Naive thymus-derived CD8-positive, alpha-beta T cell (primary cell): Measurements from ENCODE around the gene MTARC1. TPM values are rescaled to one million over a fixed set of nuclear protein-coding genes. Genes with fewer than 3 reads are reported as not detected.

Experiments
- ATAC-seq, 2 donors: fragments of 150-1000 bp; cut with Tn5 transposase in 1 of 2; sonication (Bioruptor Pico), chemical (Tn5 transposase) in 1 of 2; 1 replicate in 1 of 2; 2 replicates in 1 of 2; pipeline ENCODE4 v1.10.0; 2021; ENCODE audit warnings: mild to moderate bottlenecking in 2 of 2, moderate library complexity in 2 of 2
- POLR2A ChIA-PET: fragments of 350-600 bp; sonication (Branson Sonifier 250); formaldehyde crosslinking; loops from one replicate; lab custom pipeline; 2021; ENCODE audit warnings: antibody characterized with exemption; lab: Charles Lee
- DNase-seq, 10 donors: peaks; one replicate each; pipeline versions ENCODE4 v3.0.0 to v3.0.0-alpha.2; 2020 to 2022
- H3K27ac Mint-ChIP-seq, 10 donors: one replicate each; pipeline ENCODE4 v1.8.0; 2020 to 2022; ENCODE audit warnings: mild to moderate bottlenecking in 10 of 10, mixed read lengths in 10 of 10, moderate library complexity in 4 of 10, inconsistent platforms in 1 of 10
- H3K27me3 Mint-ChIP-seq, 5 donors: one replicate each; pipeline ENCODE4 v1.8.0; 2021 to 2022; ENCODE audit warnings: mixed read lengths in 5 of 5
- H3K36me3 Mint-ChIP-seq, 3 donors: one replicate each; pipeline ENCODE4 v1.8.0; 2020 to 2022; ENCODE audit warnings: mixed read lengths in 3 of 3, mild to moderate bottlenecking in 2 of 3, inconsistent platforms in 1 of 3
- H3K4me1 Mint-ChIP-seq, 4 donors: one replicate each; pipeline ENCODE4 v1.8.0; 2021 to 2022; ENCODE audit warnings: mixed read lengths in 4 of 4
- H3K4me3 Mint-ChIP-seq, 10 donors: one replicate each; pipeline ENCODE4 v1.8.0; 2020 to 2022; ENCODE audit warnings: mild to moderate bottlenecking in 10 of 10, mixed read lengths in 10 of 10, moderate library complexity in 6 of 10, inconsistent platforms in 1 of 10
- H3K9me3 Mint-ChIP-seq, 9 donors: one replicate each; pipeline ENCODE4 v1.8.0; 2020 to 2022; ENCODE audit warnings: mixed read lengths in 9 of 9, mild to moderate bottlenecking in 3 of 9, inconsistent platforms in 1 of 9, moderate library complexity in 1 of 9
- polyA plus RNA-seq, 3 donors: library from polyadenylated mRNA; unstranded; fragments of 300-500 nt; fragmentation: Illumina TruSeq; gene quantifications; one replicate each; pipeline ENCODE4 v1.2.3, GENCODE V29; 2021
- total RNA-seq, 8 experiments: library from RNA in 2 of 8; stranded (reverse) in 2 of 8; gene quantifications; one replicate each; pipeline ENCODE4 v1.2.3 and lab custom pipeline; 2021 to 2026

The MTARC1 gene
- total and polyA plus RNA-seq, 5 experiments from 2014 or later, result 0.59 TPM; not detected in 4

DNA sequence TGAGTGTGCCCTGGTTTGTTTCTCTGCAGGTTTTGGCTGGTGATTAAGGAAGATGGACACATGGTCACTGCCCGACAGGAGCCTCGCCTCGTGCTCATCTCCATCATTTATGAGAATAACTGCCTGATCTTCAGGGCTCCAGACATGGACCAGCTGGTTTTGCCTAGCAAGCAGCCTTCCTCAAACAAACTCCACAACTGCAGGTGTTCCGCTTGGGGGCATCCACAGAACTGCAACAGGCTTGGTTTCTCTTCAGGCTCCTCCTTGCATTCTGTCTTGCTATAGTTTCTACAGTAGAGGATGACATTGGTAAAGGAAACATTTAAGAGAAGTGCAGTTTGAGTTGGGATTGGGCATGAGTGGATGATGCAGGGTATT, 31.8 kb upstream of the MTARC1 start:
- ATAC-seq, result no peak
- H3K4me1 Mint-ChIP-seq, result no peaks in the 10 kb centered on the region

DNA sequence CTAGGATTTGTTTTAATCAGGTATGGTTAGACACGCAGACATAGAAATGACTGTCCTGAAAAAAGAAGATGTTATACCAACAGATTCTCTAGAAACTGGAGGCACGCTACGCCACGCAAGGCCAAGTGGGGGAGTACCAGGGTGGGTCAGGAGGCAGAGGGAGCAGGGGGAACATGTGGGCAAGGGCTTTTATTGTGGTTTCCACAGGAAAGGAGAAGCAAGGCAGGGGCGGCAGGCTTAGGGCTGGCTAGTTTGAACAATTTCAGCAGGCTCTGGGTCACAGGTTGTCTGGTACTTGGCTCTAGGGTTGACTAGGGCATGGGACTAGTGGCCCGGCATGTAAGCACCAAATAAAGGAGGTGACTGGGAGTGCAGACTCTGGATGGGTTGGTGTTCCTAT, 31.4 kb upstream of the MTARC1 start:
- Mint-ChIP-seq H3K36me3 (no peaks in the 10 kb centered on the region), H3K4me3 (no peak overlapping the region), H3K27me3 (peaks cover 14 to 64% (median 36%) of the 10 kb centered on the region in 5 donors), H3K9me3 (no peaks in the 10 kb centered on the region), H3K4me1 (no peaks in the 10 kb centered on the region), H3K27ac (peak overlapping the region in 1 of 10 donors; percentile 11)
- DNase-seq (no peak), ATAC-seq (no peak)
- POLR2A ChIA-PET, result no interaction called here

More for the DNA sequence above, 31.8 kb upstream of the MTARC1 start:
- Mint-ChIP-seq H3K36me3 (no peaks in the 10 kb centered on the region), H3K27ac (peak overlapping the region in 1 of 10 donors; percentile 11), H3K27me3 (peaks cover 15 to 68% (median 40%) of the 10 kb centered on the region in 5 donors), H3K4me3 (no peak overlapping the region), H3K9me3 (no peaks in the 10 kb centered on the region)
- DNase-seq, result no peak
- POLR2A ChIA-PET, result no interaction called here

DNA sequence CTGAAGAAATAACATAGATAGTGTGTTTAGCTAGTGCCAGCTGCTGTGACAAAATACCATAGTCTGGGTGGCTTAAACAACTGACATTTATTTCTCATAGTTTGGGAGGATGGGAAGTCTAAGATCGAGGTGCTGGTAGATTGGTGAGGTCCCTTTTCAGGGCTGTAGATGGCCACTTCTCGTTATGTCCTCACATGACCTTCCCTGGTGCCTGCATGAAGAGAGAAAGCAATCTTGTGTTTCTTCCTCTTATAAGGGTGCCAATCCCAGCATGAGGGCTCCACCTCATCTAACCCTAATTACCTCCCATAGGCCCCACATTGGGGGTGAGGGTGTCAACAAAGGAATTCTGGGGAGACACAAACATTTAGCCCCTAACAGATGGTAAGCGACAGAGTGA, 29.3 kb upstream of the MTARC1 start:
- Mint-ChIP-seq H3K4me1 (no peaks in the 10 kb centered on the region), H3K4me3 (no peak overlapping the region), H3K27me3 (peaks cover 13 to 45% (median 21%) of the 10 kb centered on the region in 5 donors), H3K9me3 (no peaks in the 10 kb centered on the region), H3K27ac (no peak overlapping the region), H3K36me3 (no peaks in the 10 kb centered on the region)
- DNase-seq, result no peak
- POLR2A ChIA-PET, result no interaction called here
- ATAC-seq, result no peak

DNA sequence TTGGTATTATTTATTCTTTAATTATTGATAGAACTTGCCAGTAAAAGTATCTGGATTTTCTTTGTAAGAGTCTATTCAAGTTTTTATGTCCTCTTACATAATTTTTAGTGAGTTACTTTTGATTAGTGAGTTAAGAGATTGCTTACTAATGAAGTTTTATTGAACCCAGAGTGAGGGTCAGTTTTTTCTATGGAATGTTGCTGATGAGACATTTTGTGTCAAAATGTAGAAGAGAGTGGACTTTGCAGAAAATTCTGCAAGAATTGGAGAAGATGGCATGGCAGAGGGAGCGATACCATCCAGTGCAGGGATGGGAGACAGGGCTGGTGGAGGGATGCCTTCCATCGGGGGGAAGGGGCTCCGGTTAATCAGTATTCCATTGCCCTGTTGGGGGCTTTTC, 27.6 kb upstream of the MTARC1 start:
- H3K27me3 Mint-ChIP-seq, result peaks cover 14 to 44% (median 19%) of the 10 kb centered on the region in 5 donors
- no peaks in the 10 kb centered on the region for H3K36me3 Mint-ChIP-seq
- no peak overlapping the region for H3K4me3 Mint-ChIP-seq
- no peak for ATAC-seq
- POLR2A ChIA-PET, result no interaction called here
- no peaks in the 10 kb centered on the region for H3K4me1 Mint-ChIP-seq
- H3K9me3 Mint-ChIP-seq, result no peaks in the 10 kb centered on the region
- no peak for DNase-seq
- no peak overlapping the region for H3K27ac Mint-ChIP-seq

DNA sequence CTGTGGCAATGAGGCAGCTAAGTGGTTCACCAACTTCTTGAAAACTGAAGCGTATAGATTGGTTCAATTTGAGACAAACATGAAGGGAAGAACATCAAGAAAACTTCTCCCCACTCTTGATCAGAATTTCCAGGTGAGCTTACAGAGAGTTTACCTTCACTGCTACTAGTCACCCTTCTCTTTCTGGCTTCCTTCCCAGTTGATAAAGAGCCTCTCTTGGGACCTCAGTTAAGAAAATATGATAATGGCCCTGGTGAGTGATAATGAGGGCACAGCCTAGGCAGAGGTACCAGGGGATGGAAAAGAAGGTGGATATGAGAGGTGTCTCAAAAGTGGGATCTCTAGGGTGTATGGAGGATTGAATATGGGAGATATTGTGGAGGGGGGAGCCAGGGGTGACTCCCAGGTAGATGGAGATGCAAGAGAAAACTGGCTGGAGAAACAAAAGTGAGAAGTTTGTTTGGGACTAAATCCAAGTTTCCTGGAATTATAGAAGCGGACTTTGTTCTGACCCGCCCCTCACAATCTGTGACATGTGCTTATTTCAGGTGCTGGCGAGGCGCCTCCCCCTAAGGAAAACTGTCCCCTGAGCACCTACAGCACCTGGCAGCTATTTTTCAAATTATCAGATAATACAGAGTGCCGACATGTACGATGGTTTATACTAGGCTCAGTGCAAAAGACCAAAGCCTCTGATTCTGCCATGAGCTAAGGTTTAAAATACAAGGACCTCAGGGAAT, 24.9 kb upstream of the MTARC1 start:
- DNase-seq (no peak), ATAC-seq (no peak)
- Mint-ChIP-seq H3K27ac (peak overlapping the region in 1 of 10 donors; percentile 7), H3K27me3 (peaks cover 10 to 24% (median 13%) of the 10 kb centered on the region in 5 donors), H3K36me3 (no peaks in the 10 kb centered on the region), H3K4me1 (no peaks in the 10 kb centered on the region), H3K4me3 (no peak overlapping the region), H3K9me3 (no peaks in the 10 kb centered on the region)
- POLR2A ChIA-PET, result no interaction called here

DNA sequence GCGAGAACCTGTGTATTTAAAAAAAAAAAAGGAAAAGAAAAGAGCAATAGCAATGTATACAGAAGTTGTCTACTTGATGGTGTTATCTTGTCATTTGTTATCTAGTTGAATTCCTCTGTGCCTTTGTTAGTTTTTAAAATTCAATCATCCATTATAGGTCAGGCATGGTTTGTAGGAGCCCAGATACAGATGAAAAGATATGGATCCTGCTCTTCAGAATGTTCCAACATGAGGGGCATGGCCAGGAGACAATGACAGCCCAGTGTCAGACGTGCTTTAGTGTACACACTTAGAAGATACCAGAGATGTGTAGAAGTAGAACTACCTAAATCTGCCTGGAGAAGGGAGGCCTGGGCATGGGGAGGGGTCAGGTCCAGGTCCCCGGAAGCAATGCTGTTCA, 22.0 kb upstream of the MTARC1 start:
- POLR2A ChIA-PET, result no interaction called here
- Mint-ChIP-seq H3K27ac (no peak overlapping the region), H3K4me3 (no peak overlapping the region), H3K36me3 (no peaks in the 10 kb centered on the region), H3K4me1 (no peaks in the 10 kb centered on the region), H3K9me3 (no peaks in the 10 kb centered on the region), H3K27me3 (peaks cover 1 to 11% (median 2%) of the 10 kb centered on the region in 5 donors)
- ATAC-seq (no peak), DNase-seq (no peak)

DNA sequence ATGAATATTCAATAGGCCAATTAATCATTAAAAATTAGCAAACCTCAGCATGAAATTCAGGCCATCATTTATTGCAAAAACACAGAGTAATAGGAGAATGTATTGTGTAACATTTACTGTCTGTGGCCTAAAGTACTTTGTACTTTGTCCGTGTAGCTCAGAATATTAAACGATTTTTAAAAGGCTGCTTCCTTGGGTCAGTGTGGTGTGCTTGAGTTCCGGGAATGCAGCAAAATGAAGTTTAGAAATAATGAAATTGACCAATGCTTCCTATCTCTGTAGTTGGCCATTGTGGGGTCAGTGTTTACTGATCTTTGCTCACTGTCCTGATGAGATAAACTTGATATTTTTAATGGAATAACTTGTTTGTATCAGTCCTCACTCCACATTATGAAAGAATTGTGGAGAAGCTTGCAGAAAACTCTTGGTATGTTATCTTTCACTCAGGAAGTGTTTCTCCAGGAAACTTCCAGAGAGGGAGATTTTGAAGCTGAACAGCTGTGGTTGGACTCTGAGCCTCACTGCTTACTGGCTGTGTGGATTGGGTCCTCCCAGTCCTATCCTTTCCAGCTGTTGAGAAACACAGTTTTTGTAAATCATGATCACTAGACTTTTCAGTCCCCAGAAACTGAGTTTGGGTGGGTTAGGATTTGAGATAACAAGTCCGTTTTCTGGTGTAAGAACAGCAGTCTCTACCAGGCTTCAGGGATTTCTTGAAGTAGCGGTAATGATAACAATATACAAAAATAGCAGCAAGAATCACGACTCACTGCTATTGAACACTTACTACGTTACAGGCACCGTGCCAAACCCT, 19.2 kb upstream of the MTARC1 start:
- H3K9me3 Mint-ChIP-seq, result no peaks in the 10 kb centered on the region
- H3K4me3 Mint-ChIP-seq, result no peak overlapping the region
- POLR2A ChIA-PET, result no interaction called here
- H3K27me3 Mint-ChIP-seq, result peaks cover 0 to 6% (median 2%) of the 10 kb centered on the region in 5 donors
- peaks cover 0 to 4% (median 0%) of the 10 kb centered on the region in 4 donors for H3K4me1 Mint-ChIP-seq
- H3K27ac Mint-ChIP-seq, result no peak overlapping the region
- no peak for DNase-seq
- H3K36me3 Mint-ChIP-seq, result no peaks in the 10 kb centered on the region
- ATAC-seq, result no peak

DNA sequence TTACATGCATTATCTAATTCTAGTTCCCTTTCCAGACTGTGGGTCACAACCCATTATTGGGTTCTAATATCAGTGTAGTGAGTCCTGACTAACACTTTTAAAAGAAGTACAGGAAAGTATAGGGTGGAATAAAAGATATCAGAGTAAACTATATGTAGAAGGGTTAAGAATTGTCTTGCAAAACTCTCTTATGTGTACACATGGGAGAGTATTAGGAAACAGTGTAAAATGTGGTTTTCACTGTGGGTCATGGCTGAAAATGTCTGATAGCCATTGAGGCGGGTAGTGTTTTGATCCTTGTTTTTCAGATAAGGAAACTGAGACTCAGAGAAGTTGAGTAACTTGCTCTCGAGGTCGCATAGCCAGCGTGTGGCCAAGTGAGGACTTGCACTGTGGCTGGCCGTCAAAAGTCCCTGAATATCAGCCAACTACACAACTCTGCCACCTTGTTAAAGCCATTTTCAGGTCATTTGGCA, 18.5 kb upstream of the MTARC1 start:
- H3K36me3 Mint-ChIP-seq, result no peaks in the 10 kb centered on the region
- H3K4me3 Mint-ChIP-seq, result no peak overlapping the region
- peaks cover 0 to 4% (median 0%) of the 10 kb centered on the region in 4 donors for H3K4me1 Mint-ChIP-seq
- peaks cover 0 to 7% (median 2%) of the 10 kb centered on the region in 5 donors for H3K27me3 Mint-ChIP-seq
- H3K9me3 Mint-ChIP-seq, result no peaks in the 10 kb centered on the region
- ATAC-seq (no peak), DNase-seq (no peak)
- POLR2A ChIA-PET, result no interaction called here
- H3K27ac Mint-ChIP-seq, result no peak overlapping the region

DNA sequence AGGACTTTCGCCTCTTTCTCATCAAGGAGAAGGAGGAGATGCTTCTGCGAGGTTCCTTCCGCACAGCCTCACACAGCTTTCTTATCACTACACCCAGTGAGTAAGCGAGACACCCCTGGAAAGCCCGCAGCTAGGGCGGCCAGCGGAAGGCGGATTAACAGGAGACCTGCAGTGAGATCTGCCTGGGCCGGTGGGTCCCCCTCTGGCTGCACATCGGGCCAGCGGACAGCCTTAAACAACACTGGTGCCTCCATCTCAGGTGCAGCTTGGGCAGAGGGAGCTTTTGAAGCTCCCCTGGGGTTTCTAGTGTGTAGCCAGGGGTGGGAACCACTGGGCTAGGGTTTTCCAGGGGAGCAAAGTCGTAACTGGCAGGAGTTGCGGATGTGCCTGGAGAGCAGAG, 17.5 kb upstream of the MTARC1 start:
- H3K4me1 Mint-ChIP-seq, result peaks cover 0 to 4% (median 0%) of the 10 kb centered on the region in 4 donors
- no peak for DNase-seq
- POLR2A ChIA-PET, result no interaction called here
- peaks cover 0 to 10% (median 2%) of the 10 kb centered on the region in 5 donors for H3K27me3 Mint-ChIP-seq
- no peaks in the 10 kb centered on the region for H3K36me3 Mint-ChIP-seq
- no peak for ATAC-seq
- no peak overlapping the region for H3K27ac Mint-ChIP-seq
- no peaks in the 10 kb centered on the region for H3K9me3 Mint-ChIP-seq
- H3K4me3 Mint-ChIP-seq, result no peak overlapping the region

DNA sequence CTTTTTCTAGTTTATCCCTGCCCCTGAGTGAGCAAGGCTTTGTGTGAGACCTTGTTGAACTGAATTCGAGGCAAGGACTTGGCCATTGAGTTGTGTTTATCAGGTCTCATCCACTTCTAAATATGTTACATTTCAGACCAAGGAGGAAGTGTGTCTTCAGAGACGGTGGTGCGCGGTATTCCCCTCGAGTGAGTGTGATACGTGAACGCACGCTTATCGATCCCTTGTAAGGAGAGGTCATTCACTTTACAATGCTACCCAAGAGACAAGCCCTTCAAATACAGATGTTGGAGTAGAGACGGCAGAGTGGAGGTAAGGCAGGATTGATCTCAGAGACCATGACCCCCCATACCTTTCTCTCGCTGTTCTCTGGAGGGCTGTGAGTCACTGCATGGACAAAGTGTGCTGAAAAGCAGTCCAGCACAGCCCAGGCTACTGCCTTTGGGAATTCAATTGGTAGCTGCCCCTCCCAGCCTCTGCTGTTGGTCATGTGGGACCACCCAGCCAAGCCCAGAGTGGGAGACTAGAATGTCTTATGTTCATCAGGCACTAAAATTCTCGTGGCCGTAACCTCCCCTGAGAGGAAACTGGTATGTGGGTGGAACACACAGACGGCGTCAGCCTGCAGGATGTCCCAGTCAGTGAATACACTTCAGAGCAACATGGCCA, 16.3 kb upstream of the MTARC1 start:
- ATAC-seq, result no peak
- Mint-ChIP-seq H3K4me3 (peak overlapping the region in 1 of 10 donors; percentile 34), H3K4me1 (peaks cover 0 to 6% (median 0%) of the 10 kb centered on the region in 4 donors), H3K9me3 (no peaks in the 10 kb centered on the region), H3K27ac (peak overlapping the region in 1 of 10 donors; percentile 50), H3K27me3 (peaks cover 5 to 14% (median 9%) of the 10 kb centered on the region in 5 donors), H3K36me3 (no peaks in the 10 kb centered on the region)
- POLR2A ChIA-PET, result no interaction called here
- DNase-seq, result no peak

DNA sequence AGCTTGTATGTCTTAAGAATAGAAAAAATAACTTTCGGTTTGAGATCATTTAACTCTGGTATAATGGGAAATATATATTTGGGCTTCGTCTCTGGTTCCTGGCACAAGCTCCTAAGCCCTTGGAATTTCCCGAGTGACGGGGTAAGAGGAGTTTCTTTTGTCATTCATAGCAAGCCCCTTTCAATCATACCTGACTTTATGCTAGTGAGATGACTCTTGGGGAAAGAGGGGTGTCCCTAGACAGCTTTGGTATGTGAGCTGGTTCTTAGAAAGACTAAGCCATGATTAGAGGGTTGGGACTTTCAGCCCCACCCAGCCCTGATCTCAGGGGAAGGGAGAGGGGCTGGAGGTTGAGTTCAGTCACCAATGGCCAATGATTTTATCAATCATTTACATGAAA, 13.9 kb upstream of the MTARC1 start:
- peaks cover 0 to 6% (median 0%) of the 10 kb centered on the region in 4 donors for H3K4me1 Mint-ChIP-seq
- H3K27ac Mint-ChIP-seq, result no peak overlapping the region
- H3K9me3 Mint-ChIP-seq, result no peaks in the 10 kb centered on the region
- peaks cover 11 to 31% (median 13%) of the 10 kb centered on the region in 5 donors for H3K27me3 Mint-ChIP-seq
- no peak overlapping the region for H3K4me3 Mint-ChIP-seq
- H3K36me3 Mint-ChIP-seq, result no peaks in the 10 kb centered on the region
- POLR2A ChIA-PET, result no interaction called here
- DNase-seq (no peak), ATAC-seq (no peak)

DNA sequence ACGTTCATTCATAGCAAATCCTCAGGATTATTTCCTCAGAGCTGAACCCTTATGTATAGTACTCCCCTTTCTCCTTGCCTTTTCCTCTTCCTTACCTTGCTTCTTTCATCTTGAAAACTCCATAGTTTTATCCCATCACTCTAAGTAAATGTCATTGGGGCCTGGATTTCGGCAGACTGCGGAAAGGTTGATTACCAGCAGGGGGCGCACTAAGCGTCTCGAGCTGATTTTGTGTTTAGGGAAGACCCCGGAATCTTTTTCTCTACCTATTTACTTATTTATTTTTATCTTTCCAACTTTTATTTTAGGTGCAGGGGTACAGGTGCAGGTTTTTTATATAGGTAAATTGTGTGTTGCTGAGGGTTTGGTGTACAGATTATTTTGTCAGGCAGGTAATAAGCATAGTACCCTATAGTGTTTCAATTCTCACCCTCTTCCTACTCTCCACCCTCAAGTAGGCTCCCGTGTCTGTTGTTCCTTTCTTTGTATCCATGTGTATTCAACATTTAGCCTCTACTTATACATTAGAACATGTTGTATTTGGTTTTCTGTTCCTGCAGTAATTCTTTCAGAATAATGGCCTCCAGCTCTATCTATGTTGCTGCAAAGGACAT, 11.4 kb upstream of the MTARC1 start:
- no peak overlapping the region for H3K4me3 Mint-ChIP-seq
- no peaks in the 10 kb centered on the region for H3K9me3 Mint-ChIP-seq
- H3K36me3 Mint-ChIP-seq, result no peaks in the 10 kb centered on the region
- H3K27me3 Mint-ChIP-seq, result peaks cover 10 to 31% (median 17%) of the 10 kb centered on the region in 5 donors
- DNase-seq (peak in 2 of 10 donors; percentile 1 to 3), ATAC-seq (no peak)
- POLR2A ChIA-PET, result no interaction called here
- peaks cover 0 to 2% (median 0%) of the 10 kb centered on the region in 4 donors for H3K4me1 Mint-ChIP-seq
- no peak overlapping the region for H3K27ac Mint-ChIP-seq
